HEK293 (cell line): ENCODE measurements around the gene HAUS6.

Experiments used
- CTCF ChIA-PET: fragments of 350-600 bp; formaldehyde crosslinking; extraction: SDS; loops from one replicate; lab custom pipeline; 2021; ENCODE audit warnings: antibody characterized with exemption; lab: Yijun Ruan, JAX
- POLR2A ChIA-PET: fragments of 300-600 bp; formaldehyde crosslinking; extraction: SDS; loops from one replicate; lab custom pipeline; 2020; ENCODE audit warnings: antibody characterized with exemption, inconsistent platforms; lab: Yijun Ruan, JAX
- H3K27ac ChIP-seq: fragments of 200-500 bp; sonication (Bioruptor generic); 2 replicates; pipeline ENCODE4 v1.5.1; 2014; ENCODE audit warnings: low read depth, low read length, control low read depth, inconsistent platforms; ENCODE audit errors: extremely low read depth
- H3K36me3 ChIP-seq, 2 experiments: fragments of 200-500 bp in 1 of 2; sonication (Bioruptor generic) in 1 of 2; 1 replicate in 1 of 2; 2 replicates in 1 of 2; pipeline ENCODE4 v1.5.1; 2014 to 2017; ENCODE audit warnings: inconsistent platforms in 2 of 2, low read length in 2 of 2; ENCODE audit not compliant: control insufficient read depth in 2 of 2, insufficient read depth in 1 of 2
- H3K4me1 ChIP-seq: fragments of 200-500 bp; sonication (Bioruptor generic); 2 replicates; pipeline ENCODE4 v1.5.1; 2014; ENCODE audit warnings: mild to moderate bottlenecking, low read length, inconsistent platforms; ENCODE audit not compliant: control insufficient read depth, insufficient read depth
- H3K4me3 ChIP-seq: 2 replicates; pipeline ENCODE4 v1.5.1; 2011; ENCODE audit warnings: low read depth, mild to moderate bottlenecking, control low read depth, low read length, moderate library complexity
- H3K9me3 ChIP-seq: fragments of 200-500 bp; sonication (Bioruptor generic); 2 replicates; pipeline ENCODE4 v1.5.1; 2014; ENCODE audit warnings: low read depth, low read length, inconsistent platforms; ENCODE audit not compliant: control insufficient read depth, insufficient read depth
- CTCF ChIP-seq: fragments of 450-650 bp; formaldehyde crosslinking; IDR thresholded peaks from 2 replicates; pipeline ENCODE4 v1.5.1; 2016; ENCODE audit warnings: missing biosample characterization, missing genetic modification characterization
- FEZF1 ChIP-seq: fragments of 450-650 bp; formaldehyde crosslinking; IDR thresholded peaks from 2 replicates; pipeline ENCODE4 v1.5.1; 2016; ENCODE audit warnings: missing biosample characterization, missing genetic modification characterization
- KLF17 ChIP-seq: fragments of 450-650 bp; formaldehyde crosslinking; IDR thresholded peaks from 2 replicates; pipeline ENCODE4 v1.5.1; 2016; ENCODE audit warnings: missing biosample characterization, missing genetic modification characterization
- KLF9 ChIP-seq: fragments of 450-650 bp; formaldehyde crosslinking; IDR thresholded peaks from 2 replicates; pipeline ENCODE4 v1.5.1; 2016; ENCODE audit warnings: missing biosample characterization, missing genetic modification characterization, low read depth
- SCRT2 ChIP-seq: fragments of 450-650 bp; formaldehyde crosslinking; IDR thresholded peaks from 2 replicates; pipeline ENCODE4 v1.5.1; 2016; ENCODE audit warnings: missing biosample characterization, missing genetic modification characterization
- TRIM28 ChIP-seq: IDR thresholded peaks from 2 replicates; pipeline ENCODE4 v1.6.1; 2011; ENCODE audit warnings: low read length, control low read depth, borderline replicate concordance
- YY2 ChIP-seq: fragments of 450-650 bp; formaldehyde crosslinking; IDR thresholded peaks from 2 replicates; pipeline ENCODE4 v1.5.1; 2016; ENCODE audit warnings: missing biosample characterization, missing genetic modification characterization
- ZFP37 ChIP-seq: fragments of 450-650 bp; formaldehyde crosslinking; IDR thresholded peaks from 2 replicates; pipeline ENCODE4 v1.5.1; 2016; ENCODE audit warnings: missing biosample characterization, missing genetic modification characterization
- ZNF10 ChIP-seq: fragments of 450-650 bp; formaldehyde crosslinking; IDR thresholded peaks from 2 replicates; pipeline ENCODE4 v1.5.1; 2017; ENCODE audit warnings: missing biosample characterization, missing genetic modification characterization
- ZNF157 ChIP-seq: fragments of 450-650 bp; formaldehyde crosslinking; IDR thresholded peaks from 2 replicates; pipeline ENCODE4 v1.5.1; 2016; ENCODE audit warnings: missing biosample characterization, missing genetic modification characterization
- ZNF221 ChIP-seq: fragments of 450-650 bp; formaldehyde crosslinking; IDR thresholded peaks from 2 replicates; pipeline ENCODE4 v1.5.1; 2017; ENCODE audit warnings: missing biosample characterization, missing genetic modification characterization, borderline replicate concordance
- ZNF354C ChIP-seq: fragments of 450-650 bp; formaldehyde crosslinking; IDR thresholded peaks from 2 replicates; pipeline ENCODE4 v1.5.1; 2016; ENCODE audit warnings: missing biosample characterization, missing genetic modification characterization, low read depth, borderline replicate concordance
- ZNF391 ChIP-seq: fragments of 450-650 bp; formaldehyde crosslinking; IDR thresholded peaks from 2 replicates; pipeline ENCODE4 v1.5.1; 2016; ENCODE audit warnings: low read depth, missing biosample characterization, missing genetic modification characterization, borderline replicate concordance
- ZNF404 ChIP-seq: fragments of 450-650 bp; formaldehyde crosslinking; IDR thresholded peaks from 2 replicates; pipeline ENCODE4 v1.5.1; 2017; ENCODE audit warnings: missing biosample characterization, missing genetic modification characterization
- ZNF48 ChIP-seq: fragments of 450-650 bp; formaldehyde crosslinking; IDR thresholded peaks from 2 replicates; pipeline ENCODE4 v1.5.1; 2016; ENCODE audit warnings: missing biosample characterization, missing genetic modification characterization
- ZNF529 ChIP-seq: fragments of 450-650 bp; formaldehyde crosslinking; IDR thresholded peaks from 2 replicates; pipeline ENCODE4 v1.5.1; 2017; ENCODE audit warnings: missing genetic modification characterization, missing biosample characterization; ENCODE audit not compliant: insufficient replicate concordance
- ZNF558 ChIP-seq: fragments of 450-650 bp; formaldehyde crosslinking; IDR thresholded peaks from 2 replicates; pipeline ENCODE4 v1.5.1; 2016; ENCODE audit warnings: missing biosample characterization, missing genetic modification characterization
- ZNF654 ChIP-seq: fragments of 450-650 bp; formaldehyde crosslinking; IDR thresholded peaks from 2 replicates; pipeline ENCODE4 v1.5.1; 2016; ENCODE audit warnings: low read depth, missing biosample characterization, missing genetic modification characterization
- ZNF664 ChIP-seq: fragments of 450-650 bp; formaldehyde crosslinking; IDR thresholded peaks from 2 replicates; pipeline ENCODE4 v1.5.1; 2016; ENCODE audit warnings: missing biosample characterization, missing genetic modification characterization
- ZNF677 ChIP-seq: fragments of 450-650 bp; IDR thresholded peaks from 2 replicates; pipeline ENCODE4 v1.5.0; 2018; ENCODE audit warnings: missing biosample characterization, mild to moderate bottlenecking, missing genetic modification characterization, moderate library complexity
- ZNF704 ChIP-seq: fragments of 450-650 bp; formaldehyde crosslinking; IDR thresholded peaks from 2 replicates; pipeline ENCODE4 v1.5.1; 2016; ENCODE audit warnings: missing biosample characterization, missing genetic modification characterization
- TF ChIP-seq, protein P1 (sequence below): fragments of 450-650 bp; formaldehyde crosslinking; IDR thresholded peaks from 2 replicates; pipeline ENCODE4 v1.5.1; 2017; ENCODE audit warnings: missing biosample characterization, missing genetic modification characterization
- TF ChIP-seq, protein P2 (sequence below): fragments of 450-650 bp; formaldehyde crosslinking; IDR thresholded peaks from 2 replicates; pipeline ENCODE4 v1.5.0; 2017; ENCODE audit warnings: missing biosample characterization, missing genetic modification characterization, borderline replicate concordance

The HAUS6 gene

GRCh38 chr9:19116107-19116790 lies 13.5 kb upstream of the HAUS6 start:
- POLR2A ChIA-PET, result no interaction called here
- CTCF ChIA-PET, result interaction anchor here (0.6 to 1.1 kb wide), 2 partner anchors 20 to 67 kb away, joined by 3 to 5 read pairs; partner anchors contain the start of gene RRAGA
- Histone ChIP-seq H3K4me3 (no peak overlapping the region), H3K9me3 (no peaks in the 10 kb centered on the region), H3K27ac (no peak overlapping the region), H3K36me3 (peaks cover 0 to 17% of the 10 kb centered on the region in 2 experiments; a peak in 1 of 3 replicates), H3K4me1 (no peaks in the 10 kb centered on the region)
- TF ChIP-seq ZFP37 (tag by site-specific recombination) (no peak), ZNF704 (tag by site-specific recombination) (no peak), ZNF654 (tag by site-specific recombination) (no peak), ZNF558 (tag by site-specific recombination) (no peak), ZNF157 (tag by site-specific recombination) (no peak), KLF9 (tag by site-specific recombination) (no peak), ZNF404 (tag by site-specific recombination) (no peak), SCRT2 (no peak), ZNF391 (tag by site-specific recombination) (no peak), ZNF354C (no peak), CTCF (tag by site-specific recombination) (no peak), ZNF677 (tag by site-specific recombination) (no peak), ZNF221 (no peak)

DNA sequence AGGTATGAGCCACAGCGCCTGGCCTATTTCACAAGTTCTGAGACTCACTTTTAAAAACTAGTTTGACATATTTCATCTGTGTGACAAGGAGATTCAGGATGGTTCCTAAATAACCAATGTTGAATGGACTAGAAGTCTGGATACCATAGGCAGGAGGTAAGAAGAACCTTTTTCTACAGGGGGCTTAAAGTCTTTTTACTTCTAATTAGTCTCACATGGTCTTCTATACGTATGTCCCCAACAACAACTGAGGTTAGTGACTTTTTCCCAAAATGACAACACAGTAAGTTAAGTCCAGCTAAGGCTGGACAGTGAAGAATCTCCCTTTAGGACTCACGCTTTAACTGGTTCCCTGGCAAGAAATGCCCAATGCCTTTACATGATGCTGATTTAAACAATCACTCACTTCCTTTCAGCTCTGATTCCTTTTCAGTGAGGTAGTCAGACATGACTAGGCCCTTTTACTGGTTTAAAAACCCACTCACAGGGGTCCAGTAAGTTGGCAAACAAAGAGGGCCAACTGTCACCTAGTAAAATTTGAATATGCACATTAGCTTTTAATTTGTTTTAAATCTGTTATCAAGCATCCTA lies 12.1 kb upstream of the HAUS6 start:
- POLR2A ChIA-PET, result interaction anchor here (1.4 kb wide), 1 partner anchor 8 kb away, joined by 3 read pairs; no protein-coding TSS in a partner anchor
- H3K4me1 ChIP-seq, result no peaks in the 10 kb centered on the region
- TF ChIP-seq ZNF664 (no peak), TRIM28 (no peak), FEZF1 (tag by site-specific recombination) (no peak), ZNF221 (no peak), YY2 (tag by site-specific recombination) (no peak), KLF17 (tag by site-specific recombination) (no peak), ZNF10 (no peak), ZNF48 (tag by site-specific recombination) (no peak), ZNF529 (tag by site-specific recombination) (no peak)
- TF ChIP-seq, protein P1, sequence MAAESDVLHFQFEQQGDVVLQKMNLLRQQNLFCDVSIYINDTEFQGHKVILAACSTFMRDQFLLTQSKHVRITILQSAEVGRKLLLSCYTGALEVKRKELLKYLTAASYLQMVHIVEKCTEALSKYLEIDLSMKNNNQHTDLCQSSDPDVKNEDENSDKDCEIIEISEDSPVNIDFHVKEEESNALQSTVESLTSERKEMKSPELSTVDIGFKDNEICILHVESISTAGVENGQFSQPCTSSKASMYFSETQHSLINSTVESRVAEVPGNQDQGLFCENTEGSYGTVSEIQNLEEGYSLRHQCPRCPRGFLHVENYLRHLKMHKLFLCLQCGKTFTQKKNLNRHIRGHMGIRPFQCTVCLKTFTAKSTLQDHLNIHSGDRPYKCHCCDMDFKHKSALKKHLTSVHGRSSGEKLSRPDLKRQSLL (tag by site-specific recombination), result no peak
- TF ChIP-seq, protein P2, sequence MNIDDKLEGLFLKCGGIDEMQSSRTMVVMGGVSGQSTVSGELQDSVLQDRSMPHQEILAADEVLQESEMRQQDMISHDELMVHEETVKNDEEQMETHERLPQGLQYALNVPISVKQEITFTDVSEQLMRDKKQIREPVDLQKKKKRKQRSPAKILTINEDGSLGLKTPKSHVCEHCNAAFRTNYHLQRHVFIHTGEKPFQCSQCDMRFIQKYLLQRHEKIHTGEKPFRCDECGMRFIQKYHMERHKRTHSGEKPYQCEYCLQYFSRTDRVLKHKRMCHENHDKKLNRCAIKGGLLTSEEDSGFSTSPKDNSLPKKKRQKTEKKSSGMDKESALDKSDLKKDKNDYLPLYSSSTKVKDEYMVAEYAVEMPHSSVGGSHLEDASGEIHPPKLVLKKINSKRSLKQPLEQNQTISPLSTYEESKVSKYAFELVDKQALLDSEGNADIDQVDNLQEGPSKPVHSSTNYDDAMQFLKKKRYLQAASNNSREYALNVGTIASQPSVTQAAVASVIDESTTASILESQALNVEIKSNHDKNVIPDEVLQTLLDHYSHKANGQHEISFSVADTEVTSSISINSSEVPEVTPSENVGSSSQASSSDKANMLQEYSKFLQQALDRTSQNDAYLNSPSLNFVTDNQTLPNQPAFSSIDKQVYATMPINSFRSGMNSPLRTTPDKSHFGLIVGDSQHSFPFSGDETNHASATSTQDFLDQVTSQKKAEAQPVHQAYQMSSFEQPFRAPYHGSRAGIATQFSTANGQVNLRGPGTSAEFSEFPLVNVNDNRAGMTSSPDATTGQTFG, result no peak
- H3K27ac ChIP-seq, result no peak overlapping the region
- CTCF ChIA-PET, result interaction anchor here (0.7 kb wide), 1 partner anchor 92 kb away, joined by 4 read pairs; no protein-coding TSS in a partner anchor
- H3K36me3 ChIP-seq, result peaks cover 0 to 7% of the 10 kb centered on the region in 2 experiments; a peak in 1 of 3 replicates
- no peaks in the 10 kb centered on the region for H3K9me3 ChIP-seq
- H3K4me3 ChIP-seq, result no peak overlapping the region
